ENCODE data around the gene ZDHHC19.
"Not testable (repeated sequence)": the region's sequence is repeated elsewhere in the genome, so short reads cannot be mapped to it uniquely, and the experiment has no call there.

Gene ZDHHC19

DNA sequence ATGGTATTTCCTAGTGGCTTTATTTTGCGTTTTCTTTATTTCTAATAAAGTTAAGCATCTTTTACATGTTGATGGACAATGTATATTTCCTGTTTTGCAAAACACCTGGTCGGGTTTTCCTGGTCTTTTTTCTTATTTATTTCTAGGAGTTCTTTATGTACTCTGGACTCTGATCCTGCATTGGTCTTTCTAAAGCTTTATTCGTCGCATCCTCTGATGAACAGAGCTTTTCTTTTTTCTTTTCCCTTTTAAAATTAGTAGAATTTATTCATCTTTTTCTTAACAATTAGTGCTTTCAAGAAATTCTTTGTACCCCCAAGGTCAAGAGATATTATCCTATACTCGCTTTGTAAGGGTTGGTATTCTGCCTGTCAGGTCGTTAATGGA, 32.2 kb downstream of the ZDHHC19 start:
- no peak for DNase-seq (ENCODE audit: low read depth in 2 of 2)

DNA sequence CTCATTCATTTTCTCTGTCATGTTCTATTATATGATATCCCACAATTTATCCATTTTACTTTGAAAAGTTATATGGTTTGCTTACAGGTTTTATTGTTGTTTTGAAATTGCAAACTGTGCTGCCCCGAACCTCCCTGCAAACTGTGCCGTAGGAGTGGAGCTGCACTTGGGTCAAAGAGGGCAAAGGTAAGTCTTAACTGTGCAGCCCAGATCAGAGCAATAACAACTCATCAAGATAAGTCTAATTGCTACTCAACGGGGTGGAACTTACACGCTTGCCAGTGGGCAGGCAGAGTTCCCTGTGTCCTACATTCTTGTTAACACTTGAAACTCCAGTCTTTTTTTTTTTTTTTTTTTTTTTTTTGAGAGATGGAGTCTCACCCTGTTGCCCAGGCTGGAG, 33.2 kb downstream of the ZDHHC19 start:
- no peak for DNase-seq (ENCODE audit: low read depth in 2 of 2)

DNA sequence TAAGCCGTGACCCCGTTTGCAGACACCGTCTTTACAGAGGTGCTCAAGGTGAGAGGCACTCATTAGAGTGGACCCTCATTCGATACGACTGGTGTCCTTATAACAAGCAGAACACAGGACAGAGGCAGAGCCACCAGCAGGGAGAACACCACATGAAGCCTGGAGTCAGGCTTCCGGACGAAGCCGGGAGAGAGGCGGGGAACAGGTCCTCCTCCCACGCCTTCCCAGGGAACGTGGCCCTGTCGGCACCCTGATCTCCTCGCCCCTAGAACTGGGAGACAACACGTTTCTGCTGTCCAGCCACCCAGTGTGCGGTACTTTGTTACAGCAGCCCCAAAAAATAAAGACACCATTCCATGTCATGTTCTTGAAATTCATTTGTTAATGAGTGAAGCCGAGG, 33.6 kb downstream of the ZDHHC19 start:
- DNase-seq (ENCODE audit: low read depth in 2 of 2), result no peak

DNA sequence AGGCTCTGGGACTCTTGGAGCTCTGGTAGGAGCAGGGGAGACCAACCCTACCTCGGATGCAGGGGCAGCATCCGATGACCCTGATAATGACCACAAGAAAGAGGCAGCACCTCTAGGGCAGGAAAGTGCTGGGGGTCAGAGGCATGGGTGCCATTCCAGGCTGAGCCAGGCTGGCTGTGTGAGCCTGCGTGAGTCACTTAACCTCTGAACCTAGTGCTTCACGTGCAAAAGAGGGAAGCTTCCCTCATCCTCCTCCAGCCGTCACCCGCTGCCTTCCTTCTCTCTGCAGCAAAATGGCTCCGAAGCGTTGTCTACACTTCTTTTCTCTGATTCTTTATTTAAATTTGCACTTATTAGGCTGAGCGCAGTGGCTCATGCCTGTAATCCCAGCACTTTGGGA, 35.5 kb downstream of the ZDHHC19 start:
- no peak for DNase-seq (ENCODE audit: low read depth in 2 of 2)

DNA sequence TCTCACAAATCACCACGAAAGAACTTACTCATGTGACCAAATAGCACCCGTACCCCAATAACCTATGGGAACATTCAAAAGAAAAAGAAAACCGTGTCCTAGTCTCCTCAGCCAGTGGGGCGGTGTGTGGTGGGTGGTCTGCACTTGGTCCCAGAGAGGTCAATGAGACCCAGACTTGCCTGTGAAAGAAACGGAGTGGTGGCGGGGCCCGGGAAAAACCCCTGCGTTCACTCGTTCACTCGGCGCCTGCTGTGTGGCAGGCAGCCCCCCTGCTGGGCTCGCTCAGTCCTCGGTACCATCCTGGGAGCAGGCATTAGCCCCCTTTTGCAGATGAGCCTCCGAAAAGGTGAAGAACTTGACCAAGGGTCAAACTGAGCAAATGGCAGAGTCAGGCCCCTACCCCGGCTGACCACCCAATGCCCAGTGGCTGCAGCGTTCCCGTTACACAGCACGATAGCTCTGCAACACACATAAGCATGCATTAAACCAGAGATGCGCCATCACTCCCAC, 36.0 kb downstream of the ZDHHC19 start:
- DNase-seq (ENCODE audit: low read depth in 2 of 2), result no peak

DNA sequence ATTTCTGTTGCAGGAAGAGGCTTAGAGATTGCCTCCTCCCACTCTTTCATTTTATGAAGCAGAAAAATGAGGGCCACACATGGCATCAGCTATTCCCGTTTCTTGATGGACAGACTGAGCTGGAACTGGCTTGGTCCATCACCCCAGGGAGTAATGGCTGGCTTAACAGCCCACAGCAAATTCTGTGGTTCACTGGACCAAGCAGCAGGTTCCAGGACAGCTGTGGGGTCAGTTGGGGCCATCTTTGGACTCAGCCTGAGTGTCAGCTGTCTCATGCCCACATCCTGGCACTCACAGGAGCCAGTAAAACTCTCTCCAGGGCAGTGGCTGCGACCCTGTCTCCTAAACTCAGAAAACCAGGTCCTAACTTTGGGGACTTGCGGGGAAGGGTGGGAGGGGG, 36.5 kb downstream of the ZDHHC19 start:
- no peak for DNase-seq (ENCODE audit: low read depth in 2 of 2)

DNA sequence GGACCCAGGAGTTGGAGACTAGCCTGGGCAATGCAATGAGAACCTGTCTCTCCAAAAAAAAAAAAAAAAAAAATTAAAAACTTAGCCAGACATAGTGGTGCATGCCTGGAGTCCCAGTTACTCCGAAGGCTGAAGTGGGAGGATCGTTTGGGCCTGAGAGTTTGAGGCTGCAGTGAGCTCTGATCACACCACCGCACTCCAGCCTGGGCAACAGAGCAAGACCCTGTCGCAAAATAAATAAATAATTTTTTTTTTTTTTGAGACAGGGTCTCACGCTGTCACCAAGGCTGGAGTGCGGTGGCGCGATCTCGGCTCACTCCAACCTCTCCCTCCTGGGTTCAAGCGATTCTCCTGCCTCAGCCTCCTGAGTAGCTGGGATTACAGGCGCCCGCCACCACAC, 40.9 kb downstream of the ZDHHC19 start:
- DNase-seq (ENCODE audit: low read depth in 2 of 2), result not testable (repeated sequence)

DNA sequence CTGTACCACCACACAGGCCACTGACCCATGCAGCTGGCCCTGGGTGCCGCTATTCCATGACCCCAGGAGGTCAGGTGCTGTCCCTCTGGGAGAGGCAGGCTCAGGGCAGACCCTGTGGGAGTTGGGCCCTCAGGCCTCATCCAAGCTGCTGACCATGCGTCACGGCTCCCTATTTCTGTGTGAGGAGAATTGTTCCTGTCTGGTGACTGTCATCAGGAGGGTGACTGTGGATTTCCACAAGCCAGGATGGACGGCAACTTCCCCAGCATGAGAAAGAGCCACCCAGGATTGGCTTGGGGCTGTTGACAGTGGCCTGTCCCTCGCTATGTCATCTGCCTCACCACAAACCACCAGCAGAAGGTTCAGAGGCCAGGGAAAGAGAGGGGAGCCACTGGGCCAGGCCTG, 41.4 kb downstream of the ZDHHC19 start:
- DNase-seq (ENCODE audit: low read depth in 2 of 2), result no peak

DNA sequence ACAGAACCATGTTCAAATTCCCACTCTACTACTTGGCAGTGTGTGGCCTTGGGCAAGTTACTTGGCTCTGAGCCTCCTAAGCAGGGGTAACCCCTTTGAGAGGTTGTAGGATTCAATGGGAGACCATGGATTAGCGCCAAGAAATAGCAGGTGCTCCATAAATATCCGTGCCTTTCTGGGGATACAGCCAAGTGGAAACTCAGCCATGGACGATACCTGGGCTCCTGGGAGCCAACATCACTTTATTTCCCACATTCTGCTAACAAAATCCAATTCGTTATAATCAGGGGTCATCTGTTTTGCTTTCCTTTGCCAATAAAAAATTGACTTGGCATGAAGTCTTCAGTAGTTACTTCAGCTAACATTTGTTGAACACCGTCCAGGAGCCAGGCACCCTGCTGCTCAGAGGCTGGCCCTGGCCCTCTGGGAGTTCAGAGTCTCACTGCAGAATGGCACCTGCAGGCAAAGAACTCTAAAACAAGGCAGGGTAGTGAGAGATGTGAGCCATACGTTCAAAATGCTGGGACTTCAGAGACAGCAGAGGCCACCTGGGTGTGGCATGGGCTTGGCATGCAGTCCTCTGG, 42.3 kb downstream of the ZDHHC19 start:
- no peak for DNase-seq (ENCODE audit: low read depth in 2 of 2)

DNA sequence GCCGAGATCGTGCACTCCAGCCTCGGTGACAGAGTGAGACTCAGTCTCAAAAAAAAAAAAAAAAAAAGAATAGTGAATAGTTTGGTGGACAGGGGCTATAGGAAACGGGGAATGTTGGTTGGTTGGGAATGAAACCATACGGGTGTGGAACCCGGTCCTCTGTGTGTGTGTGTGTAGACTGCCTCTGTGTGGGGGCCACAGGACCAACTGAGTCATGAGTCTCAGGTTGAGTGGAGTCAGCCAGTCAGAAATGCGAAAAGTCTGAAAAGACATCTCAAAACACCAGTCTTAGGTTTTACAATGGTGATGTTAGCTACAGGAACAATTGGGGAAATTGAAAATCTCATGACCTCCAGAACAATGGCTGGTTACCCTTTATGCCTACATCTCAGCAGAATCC, 44.5 kb downstream of the ZDHHC19 start:
- no peak for DNase-seq (ENCODE audit: low read depth in 2 of 2)

DNA sequence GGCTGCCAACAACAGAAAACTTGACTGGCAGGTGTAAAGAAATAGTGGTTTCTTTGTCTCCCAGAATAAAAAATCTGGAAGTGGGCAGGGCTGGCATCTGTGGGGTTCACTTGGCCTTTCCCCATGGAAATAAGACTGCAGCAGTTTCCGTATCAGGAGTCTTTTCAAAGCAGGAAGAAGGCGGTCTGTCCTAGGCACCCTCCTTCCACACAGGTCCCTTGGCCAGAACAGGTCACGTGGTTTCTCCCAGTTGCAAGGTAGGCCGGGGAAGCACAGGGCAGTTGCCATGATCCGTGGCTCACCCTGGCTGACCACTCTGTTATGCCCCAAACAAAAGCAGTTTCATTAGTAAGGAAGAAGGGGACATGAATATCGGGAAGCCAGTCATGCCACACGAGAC, 45.4 kb downstream of the ZDHHC19 start:
- DNase-seq (ENCODE audit: low read depth in 2 of 2), result no peak

DNA sequence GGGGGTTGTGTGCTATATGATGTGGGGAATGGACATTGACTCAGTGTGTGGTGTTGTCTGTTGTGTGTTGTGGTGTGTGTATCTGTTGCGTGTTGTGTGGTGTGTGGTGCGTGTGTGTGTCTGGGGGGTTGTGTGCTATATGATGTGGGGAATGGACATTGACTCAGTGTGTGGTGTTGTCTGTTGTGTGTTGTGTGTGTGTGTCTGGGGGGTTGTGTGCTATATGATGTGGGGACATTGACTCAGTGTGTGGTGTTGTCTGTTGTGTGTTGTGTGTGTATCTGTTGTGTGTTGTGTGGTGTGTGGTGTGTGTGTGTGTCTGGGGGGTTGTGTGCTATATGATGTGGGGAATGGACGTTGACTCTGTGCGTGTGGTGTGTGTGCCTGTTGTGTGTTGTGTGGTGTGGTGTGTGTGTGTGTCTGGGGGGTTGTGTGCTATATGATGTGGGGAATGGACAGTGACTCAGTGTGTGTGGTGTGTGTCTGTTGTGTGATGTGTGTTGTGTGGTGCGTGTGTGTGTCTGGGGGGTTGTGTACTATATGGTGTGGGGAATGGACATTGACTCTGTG, 46.1 kb downstream of the ZDHHC19 start:
- DNase-seq (ENCODE audit: low read depth in 2 of 2), result not testable (repeated sequence)

DNA sequence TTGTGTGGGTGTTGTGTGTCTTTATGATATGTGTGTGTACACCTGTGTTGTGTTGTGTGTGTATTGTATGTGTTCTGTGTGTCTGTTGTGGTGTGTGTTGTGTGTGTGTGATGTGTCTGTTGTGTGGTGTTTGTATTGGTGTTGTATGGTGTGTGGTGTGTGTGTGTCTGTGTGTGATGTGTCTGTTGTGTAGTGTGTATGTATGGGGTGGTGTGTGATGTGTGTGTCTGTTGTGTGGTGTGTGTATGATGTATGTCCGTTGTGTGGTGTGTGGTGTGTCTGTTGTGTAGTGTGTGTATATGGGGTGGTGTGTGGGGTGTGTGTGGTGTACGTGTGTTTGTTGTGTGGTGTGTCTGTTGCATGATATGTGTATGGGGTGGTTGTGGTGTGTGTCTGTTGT, 46.6 kb downstream of the ZDHHC19 start:
- DNase-seq (ENCODE audit: low read depth in 2 of 2), result no peak

DNA sequence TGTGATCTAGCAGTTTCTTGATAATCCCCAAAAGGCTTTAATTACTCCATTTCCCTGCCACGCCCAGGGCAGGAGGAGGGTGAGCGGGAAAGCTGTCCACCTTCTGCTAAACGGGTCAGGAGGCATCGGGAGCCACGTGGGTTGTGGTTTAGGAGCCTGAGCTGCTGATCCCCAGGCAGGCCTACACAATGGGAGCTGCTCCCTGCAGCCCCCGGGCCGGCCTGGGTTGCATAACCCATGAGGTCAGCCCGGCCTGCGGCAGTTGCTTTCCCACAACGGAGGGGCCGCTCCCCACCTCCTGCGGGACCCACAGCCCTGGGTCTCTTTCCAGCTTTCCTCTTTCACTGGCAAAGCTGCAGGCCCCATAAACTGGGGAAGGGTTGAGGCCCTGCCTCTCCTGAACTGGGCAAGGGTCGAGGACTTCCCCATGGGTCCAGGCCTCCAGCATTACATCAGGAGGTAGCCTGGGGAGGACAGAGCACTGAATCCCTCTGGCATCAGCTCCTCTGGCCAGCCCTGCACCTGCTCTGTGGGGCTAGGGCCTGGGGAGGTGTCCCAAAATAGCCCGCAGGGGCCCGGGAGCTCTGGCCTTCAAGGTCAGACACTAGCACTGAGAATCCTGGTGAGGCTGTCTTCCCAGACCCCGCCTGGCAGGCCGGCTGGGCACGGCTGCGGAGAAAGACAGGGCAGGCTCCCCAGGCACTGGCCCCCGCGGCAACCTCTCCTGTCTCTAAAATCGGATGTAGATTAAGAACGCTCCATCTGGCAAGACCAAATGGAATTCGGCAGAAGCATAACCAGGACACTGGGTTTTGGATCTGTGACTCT, 47.3 kb downstream of the ZDHHC19 start:
- no peak for DNase-seq (ENCODE audit: low read depth in 2 of 2)

DNA sequence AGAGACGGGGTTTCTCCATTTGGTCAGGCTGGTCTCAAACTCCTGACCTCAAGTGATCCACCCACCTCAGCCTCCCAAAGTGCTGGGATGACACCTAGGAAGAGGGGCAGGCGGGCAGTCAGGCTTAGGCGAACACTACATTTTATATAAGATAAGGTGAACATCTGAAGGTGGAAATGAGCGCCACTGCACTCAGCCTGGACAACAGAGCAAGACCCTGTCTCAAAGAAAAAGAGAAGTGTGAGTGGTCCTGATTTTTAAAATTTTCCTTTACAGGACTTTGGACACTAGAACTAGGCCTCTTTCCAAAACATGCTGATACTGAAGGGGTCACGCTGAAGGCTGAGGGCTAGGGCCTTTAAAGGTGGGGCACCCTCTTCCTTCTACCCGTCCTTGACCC, 48.0 kb downstream of the ZDHHC19 start:
- no peak for DNase-seq (ENCODE audit: low read depth in 2 of 2)

DNA sequence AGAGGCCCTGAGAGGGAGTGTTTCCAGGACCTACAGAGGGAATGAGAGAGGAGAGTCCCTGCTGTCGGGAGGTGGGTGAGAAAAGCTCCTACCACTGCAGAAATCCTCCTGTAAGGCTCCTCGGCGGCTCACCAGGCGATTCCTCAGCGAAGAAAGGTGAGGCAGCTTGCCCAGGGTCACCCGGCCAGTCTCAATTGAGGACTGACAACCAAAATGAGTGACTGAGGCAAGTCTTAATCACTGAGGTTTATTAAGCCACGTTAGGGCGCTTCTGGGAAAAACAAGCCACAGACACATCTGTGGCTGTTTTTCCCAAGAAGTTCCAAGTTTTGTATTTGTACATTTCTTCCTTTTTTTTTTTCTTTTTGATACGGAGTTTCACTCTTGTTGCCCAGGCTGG, 48.5 kb downstream of the ZDHHC19 start:
- no peak for DNase-seq (ENCODE audit: low read depth in 2 of 2)

DNA sequence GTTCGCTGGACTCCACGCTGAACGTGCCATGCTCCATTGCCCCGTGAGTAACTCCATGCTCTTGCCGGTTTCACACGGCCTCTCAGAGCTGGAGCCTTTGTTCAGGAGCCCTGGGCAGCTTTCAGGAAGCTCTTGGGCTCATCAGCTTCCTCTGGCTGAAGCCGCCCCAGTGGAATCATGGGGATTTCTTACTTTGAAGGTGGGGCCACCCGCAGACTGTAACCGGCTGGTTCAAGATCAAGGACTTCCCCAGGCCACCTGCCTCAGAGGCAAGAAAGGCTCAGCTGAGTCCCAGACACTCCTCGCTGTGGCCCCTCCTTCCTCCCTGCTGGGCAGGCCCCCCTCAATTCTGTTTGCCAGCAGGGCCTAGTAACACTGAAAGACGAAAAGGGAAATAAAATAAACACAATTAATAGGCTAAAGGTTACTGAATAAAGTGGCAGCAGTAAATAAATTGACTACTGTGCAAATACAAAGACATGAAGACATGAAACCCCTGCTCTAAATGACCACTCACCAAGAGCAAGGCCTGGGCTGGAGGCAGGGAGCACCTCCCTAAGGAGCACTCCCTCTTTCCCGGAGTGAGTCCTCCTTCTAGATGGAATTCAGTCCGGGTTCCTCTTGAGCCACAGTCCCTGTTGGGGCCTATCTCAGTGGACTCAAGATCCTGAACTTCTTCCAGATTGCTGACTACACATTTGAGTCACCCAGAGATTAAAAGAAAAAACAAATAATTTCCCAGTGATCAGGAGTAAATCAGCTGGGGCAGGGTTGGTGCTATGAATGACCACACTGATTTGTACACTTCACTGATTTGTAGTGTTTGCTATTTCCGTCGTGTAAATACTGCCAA, 51.0 kb downstream of the ZDHHC19 start:
- DNase-seq (ENCODE audit: low read depth in 2 of 2), result no peak

DNA sequence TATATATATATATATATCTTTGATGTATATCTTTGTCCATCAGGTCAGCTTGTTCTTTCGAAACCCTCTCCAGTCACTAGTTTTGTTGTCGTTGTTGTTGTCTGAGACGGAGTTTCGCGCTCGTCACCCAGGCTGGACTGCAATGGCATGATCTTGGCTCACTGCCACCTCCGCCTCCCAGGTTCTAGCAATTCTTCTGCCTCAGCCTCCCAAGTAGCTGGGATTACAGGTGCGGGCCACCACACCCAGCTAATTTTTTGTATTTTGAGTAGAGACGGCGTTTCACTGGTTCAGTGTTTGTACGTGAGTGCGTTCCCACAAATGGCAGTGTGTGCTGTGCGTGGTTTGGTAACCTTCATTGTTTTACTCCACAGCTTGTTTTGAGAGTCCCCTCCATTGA, 51.7 kb downstream of the ZDHHC19 start:
- DNase-seq (ENCODE audit: low read depth in 2 of 2), result no peak

DNA sequence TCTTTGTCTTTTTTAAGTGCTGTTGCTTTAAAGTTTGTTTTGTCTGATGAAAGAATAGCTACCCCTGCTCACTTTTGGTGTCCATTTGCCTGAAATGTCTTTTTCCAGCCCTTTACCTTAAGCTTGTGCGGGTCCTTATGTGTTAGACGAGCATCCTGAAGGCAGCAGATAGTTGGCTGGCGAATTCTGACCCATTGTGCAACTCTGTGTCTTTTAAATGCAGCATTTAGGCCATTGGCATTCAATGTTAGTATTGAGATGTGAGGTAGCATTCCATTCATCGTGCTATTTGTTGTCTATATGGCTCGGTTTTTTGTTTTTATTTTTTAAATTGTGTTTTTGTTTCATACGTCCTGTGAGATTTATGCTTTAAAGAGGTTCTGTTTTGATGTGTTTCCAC, 55.0 kb downstream of the ZDHHC19 start:
- no peak for DNase-seq (ENCODE audit: low read depth in 2 of 2)

DNA sequence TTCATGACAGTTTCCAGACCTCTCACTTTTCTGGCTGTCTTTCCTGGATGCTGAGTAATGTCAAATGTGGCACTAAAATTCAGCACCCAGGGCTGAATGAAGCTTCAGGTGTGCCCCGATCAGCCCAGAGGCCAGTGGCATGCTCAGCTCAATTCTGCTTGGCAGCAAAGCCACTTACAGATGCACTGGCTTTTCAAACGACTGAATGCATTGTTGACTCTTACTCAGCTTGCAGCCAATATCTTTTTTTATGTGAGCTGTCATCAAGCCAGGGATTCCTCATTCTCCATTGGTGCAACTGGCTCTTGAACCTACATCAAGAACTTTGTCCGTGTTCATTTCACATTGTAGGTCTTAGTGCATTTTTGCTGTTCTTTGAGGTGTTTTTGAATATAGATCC, 60.7 kb downstream of the ZDHHC19 start:
- no peak for DNase-seq (ENCODE audit: low read depth in 2 of 2)

DNA sequence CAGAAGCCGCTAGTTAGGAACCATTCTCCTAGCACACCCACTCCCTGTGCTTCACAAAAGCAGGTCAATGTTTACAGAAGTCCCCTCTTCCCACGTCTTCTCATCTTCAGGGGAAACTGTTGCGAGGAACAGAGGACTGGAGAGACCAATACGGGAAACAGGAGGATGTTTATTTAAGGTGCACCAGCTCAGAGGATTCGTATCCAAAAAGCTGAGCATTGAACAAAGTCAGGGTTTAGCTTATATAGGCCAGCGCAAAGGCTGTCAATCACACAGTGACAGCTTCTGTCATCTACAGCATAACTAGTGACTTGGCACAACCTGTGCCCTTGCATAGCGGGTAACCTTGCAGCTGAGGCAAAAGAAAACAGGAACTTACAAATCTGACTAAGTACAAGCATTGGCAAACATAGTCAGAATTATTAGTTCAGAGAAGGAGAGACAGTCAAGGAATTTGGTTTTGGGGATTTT, 61.3 kb downstream of the ZDHHC19 start:
- DNase-seq (ENCODE audit: low read depth in 2 of 2), result no peak

DNA sequence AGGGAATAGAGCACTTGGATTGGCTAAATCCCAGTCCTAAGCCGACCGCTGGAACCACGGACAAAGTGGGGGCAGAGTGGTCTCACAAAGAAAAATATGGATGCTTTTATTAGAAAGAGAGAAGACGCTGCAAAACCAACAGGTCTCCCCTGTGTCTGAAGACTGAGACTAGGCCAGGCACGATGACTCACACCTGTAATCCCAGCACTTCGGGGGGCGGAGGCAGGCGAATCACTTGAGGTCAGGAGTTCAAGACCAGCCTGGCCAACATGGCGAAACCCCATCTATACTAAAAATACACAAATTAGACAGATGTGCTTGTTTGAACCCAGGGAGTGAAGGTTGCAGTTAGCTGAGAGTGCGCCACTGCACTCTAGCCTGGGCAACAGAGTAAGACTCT, 61.8 kb downstream of the ZDHHC19 start:
- DNase-seq (ENCODE audit: low read depth in 2 of 2), result no peak

Data from activated CD8-positive, alpha-beta memory T cell treated with anti-CD3 and anti-CD28 coated beads for 4 hours (primary cell).